ENCODE measurements around the gene CCL4. TPM values are rescaled to one million over a fixed set of nuclear protein-coding genes. Genes with fewer than 3 reads are reported as not detected.

Gene CCL4
- total RNA-seq, 1 donor: 0.36 TPM

DNA sequence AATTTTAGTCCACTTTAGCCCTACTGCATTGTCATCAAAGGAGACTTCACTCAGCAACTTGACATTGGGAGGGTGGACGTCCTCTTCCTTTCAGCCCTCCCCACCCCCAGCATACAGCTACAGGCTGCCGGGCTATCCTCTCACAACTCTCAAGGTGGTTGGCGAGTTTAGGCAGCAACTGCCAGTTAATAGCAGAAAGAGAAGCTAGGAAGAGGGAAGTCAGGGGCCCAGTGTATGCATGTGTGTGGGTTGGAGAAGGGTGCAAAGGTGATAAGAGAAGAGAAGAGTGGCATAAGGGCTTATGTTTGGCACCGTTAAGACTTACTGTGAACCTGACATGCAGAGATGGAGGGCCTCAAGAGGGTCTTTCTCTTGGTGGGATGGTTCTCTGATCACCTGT lies 31.8 kb downstream of the CCL4 start:
- Histone ChIP-seq H3K4me2 (ENCODE audit: insufficient read depth, low read length) (no peak overlapping the region), H3K4me3 (ENCODE audit: insufficient read depth, low read length) (no peak overlapping the region), H2AFZ (ENCODE audit: low read length) (no peak overlapping the region), H3K4me1 (ENCODE audit: insufficient read depth, low read length) (no peaks in the 10 kb centered on the region), H3K27me3 (ENCODE audit: insufficient read depth, low read length) (no peaks in the 10 kb centered on the region), H3K27ac (ENCODE audit: low read depth, low read length) (no peak overlapping the region), H3K79me2 (ENCODE audit: insufficient read depth, low read length) (no peaks in the 10 kb centered on the region), H3K36me3 (ENCODE audit: insufficient read depth, low read length) (no peaks in the 10 kb centered on the region), H3K9me3 (ENCODE audit: low read depth, low read length) (no peaks in the 10 kb centered on the region), H4K20me1 (ENCODE audit: insufficient read depth, low read length) (no peaks in the 10 kb centered on the region)
- DNase-seq (ENCODE audit: insufficient read length, low spot score, missing footprints): no peak
- TF ChIP-seq, protein P1, sequence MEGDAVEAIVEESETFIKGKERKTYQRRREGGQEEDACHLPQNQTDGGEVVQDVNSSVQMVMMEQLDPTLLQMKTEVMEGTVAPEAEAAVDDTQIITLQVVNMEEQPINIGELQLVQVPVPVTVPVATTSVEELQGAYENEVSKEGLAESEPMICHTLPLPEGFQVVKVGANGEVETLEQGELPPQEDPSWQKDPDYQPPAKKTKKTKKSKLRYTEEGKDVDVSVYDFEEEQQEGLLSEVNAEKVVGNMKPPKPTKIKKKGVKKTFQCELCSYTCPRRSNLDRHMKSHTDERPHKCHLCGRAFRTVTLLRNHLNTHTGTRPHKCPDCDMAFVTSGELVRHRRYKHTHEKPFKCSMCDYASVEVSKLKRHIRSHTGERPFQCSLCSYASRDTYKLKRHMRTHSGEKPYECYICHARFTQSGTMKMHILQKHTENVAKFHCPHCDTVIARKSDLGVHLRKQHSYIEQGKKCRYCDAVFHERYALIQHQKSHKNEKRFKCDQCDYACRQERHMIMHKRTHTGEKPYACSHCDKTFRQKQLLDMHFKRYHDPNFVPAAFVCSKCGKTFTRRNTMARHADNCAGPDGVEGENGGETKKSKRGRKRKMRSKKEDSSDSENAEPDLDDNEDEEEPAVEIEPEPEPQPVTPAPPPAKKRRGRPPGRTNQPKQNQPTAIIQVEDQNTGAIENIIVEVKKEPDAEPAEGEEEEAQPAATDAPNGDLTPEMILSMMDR (IDR thresholded peaks at IDR 0.05; ENCODE audit: extremely low read depth, low read depth, low read length): no peak

- Histone ChIP-seq H3K4me3 (ENCODE audit: insufficient read depth, low read length) (no peak overlapping the region), H3K27me3 (ENCODE audit: insufficient read depth, low read length) (no peaks in the 10 kb centered on the region), H3K27ac (ENCODE audit: low read depth, low read length) (no peak overlapping the region), H4K20me1 (ENCODE audit: insufficient read depth, low read length) (no peaks in the 10 kb centered on the region), H3K4me2 (ENCODE audit: insufficient read depth, low read length) (no peak overlapping the region), H2AFZ (ENCODE audit: low read length) (no peak overlapping the region), H3K9me3 (ENCODE audit: low read depth, low read length) (no peaks in the 10 kb centered on the region), H3K36me3 (ENCODE audit: insufficient read depth, low read length) (no peaks in the 10 kb centered on the region), H3K79me2 (ENCODE audit: insufficient read depth, low read length) (no peaks in the 10 kb centered on the region), H3K4me1 (ENCODE audit: insufficient read depth, low read length) (no peaks in the 10 kb centered on the region)
- no peak for DNase-seq (ENCODE audit: insufficient read length, low spot score, missing footprints)
- TF ChIP-seq, protein P1 (IDR thresholded peaks at IDR 0.05; ENCODE audit: extremely low read depth, low read depth, low read length): no peak
Measured at GRCh38 chr17:36136036-36136435, 32.4 kb downstream of the CCL4 start.

DNA sequence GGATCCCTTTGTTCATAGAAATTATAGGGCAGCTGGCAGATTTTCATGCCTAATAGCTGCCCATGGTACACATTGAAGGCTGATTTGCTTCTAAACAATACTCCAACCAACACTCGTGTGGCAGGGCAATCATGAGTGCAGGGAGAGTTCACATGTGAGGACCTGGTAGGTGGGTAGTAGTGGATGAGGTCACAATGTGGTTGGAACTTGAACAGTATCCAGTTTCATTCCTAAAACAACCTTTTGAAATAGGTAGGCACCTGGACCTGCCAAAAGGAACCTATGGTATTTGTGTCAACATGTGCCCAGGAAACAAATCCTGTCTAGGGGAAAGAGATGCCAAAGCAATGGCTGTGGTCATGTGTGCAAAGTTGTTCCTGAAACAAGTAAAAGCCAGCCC lies 32.8 kb downstream of the CCL4 start:
- TF ChIP-seq, protein P1 (IDR thresholded peaks at IDR 0.05; ENCODE audit: extremely low read depth, low read depth, low read length): no peak
- no peak for DNase-seq (ENCODE audit: insufficient read length, low spot score, missing footprints)

GRCh38 chr17:36142235-36142634 lies 38.6 kb downstream of the CCL4 start:
- Histone ChIP-seq H4K20me1 (ENCODE audit: insufficient read depth, low read length) (no peaks in the 10 kb centered on the region), H3K9me3 (ENCODE audit: low read depth, low read length) (no peaks in the 10 kb centered on the region), H2AFZ (ENCODE audit: low read length) (no peak overlapping the region), H3K4me1 (ENCODE audit: insufficient read depth, low read length) (no peaks in the 10 kb centered on the region), H3K79me2 (ENCODE audit: insufficient read depth, low read length) (no peaks in the 10 kb centered on the region), H3K27ac (ENCODE audit: low read depth, low read length) (no peak overlapping the region), H3K36me3 (ENCODE audit: insufficient read depth, low read length) (no peaks in the 10 kb centered on the region), H3K4me2 (ENCODE audit: insufficient read depth, low read length) (no peak overlapping the region), H3K4me3 (ENCODE audit: insufficient read depth, low read length) (no peak overlapping the region), H3K27me3 (ENCODE audit: insufficient read depth, low read length) (no peaks in the 10 kb centered on the region)
- no peak for DNase-seq (ENCODE audit: insufficient read length, low spot score, missing footprints)
- TF ChIP-seq, protein P1 (IDR thresholded peaks at IDR 0.05; ENCODE audit: extremely low read depth, low read depth, low read length): no peak

More for the DNA sequence above, 32.8 kb downstream of the CCL4 start:
- Histone ChIP-seq H3K27me3 (ENCODE audit: insufficient read depth, low read length) (no peaks in the 10 kb centered on the region), H3K36me3 (ENCODE audit: insufficient read depth, low read length) (no peaks in the 10 kb centered on the region), H3K4me3 (ENCODE audit: insufficient read depth, low read length) (no peak overlapping the region), H3K4me1 (ENCODE audit: insufficient read depth, low read length) (no peaks in the 10 kb centered on the region), H3K9me3 (ENCODE audit: low read depth, low read length) (no peaks in the 10 kb centered on the region), H4K20me1 (ENCODE audit: insufficient read depth, low read length) (no peaks in the 10 kb centered on the region), H3K4me2 (ENCODE audit: insufficient read depth, low read length) (no peak overlapping the region), H2AFZ (ENCODE audit: low read length) (no peak overlapping the region), H3K79me2 (ENCODE audit: insufficient read depth, low read length) (no peaks in the 10 kb centered on the region), H3K27ac (ENCODE audit: low read depth, low read length) (no peak overlapping the region)

Data from osteoblast (primary cell).